ENCODE measurements around the gene MOSPD3. TPM values are rescaled to one million over a fixed set of nuclear protein-coding genes. Genes with fewer than 3 reads are reported as not detected.

The MOSPD3 gene
- polyA plus RNA-seq, 1 donor (not counting 4 experiments of a cell fraction or from before 2014, with no cell fraction given), result 5.5 TPM

DNA sequence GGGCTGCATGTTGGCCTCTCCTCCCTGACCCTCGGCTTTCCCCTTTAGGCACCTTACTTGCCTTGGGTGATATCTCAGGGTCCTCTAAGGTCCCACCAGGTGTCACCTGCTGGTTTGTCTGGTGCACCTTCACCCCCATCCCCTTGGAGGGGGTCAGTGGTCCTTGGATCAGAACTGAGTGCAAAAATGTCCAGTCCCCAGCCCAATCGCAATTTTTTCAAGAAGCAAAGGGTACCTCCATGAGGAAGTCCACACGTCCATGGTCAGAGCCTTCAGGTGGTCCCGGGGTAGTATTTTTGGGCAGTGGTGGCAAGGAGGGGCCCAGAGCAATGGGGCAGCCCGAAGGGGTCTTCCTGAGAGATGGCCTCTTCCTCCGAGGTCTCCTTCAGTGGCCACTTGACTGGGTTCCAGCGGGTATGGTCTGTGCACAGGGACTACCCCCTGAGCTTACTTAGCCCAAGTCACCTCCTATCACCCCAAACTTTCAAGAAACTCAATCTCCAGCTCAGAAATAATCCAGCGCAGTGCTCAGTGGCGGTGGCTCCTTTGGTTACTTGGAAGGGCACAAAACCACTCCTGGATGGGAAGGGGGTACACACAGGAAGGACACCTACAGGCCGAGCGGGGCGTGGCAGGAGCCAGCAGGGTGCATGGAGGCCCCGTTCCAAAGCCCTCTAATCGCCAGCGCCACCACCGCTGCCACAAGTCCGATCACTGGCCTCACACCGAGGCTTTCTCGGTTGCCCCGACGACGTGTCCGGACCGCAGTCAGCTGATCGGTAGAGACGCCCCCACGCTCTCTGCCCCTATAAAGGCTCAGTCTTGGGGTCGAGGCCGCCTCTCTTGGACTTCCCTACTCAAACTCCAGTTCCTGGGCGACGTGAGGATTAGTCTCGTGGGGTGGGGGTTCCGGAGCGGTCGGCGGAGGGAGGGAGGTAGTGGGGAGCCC is 43.2 kb upstream of the MOSPD3 start:
- H3K27ac ChIP-seq (ENCODE audit: control insufficient read depth, insufficient read depth, low read length), result no peak overlapping the region
- no peak for DNase-seq (ENCODE audit: low read depth, low spot score)
- H3K4me1 ChIP-seq (ENCODE audit: control insufficient read depth, extremely low read depth, insufficient read depth, low read length), result peaks cover 3% of the 10 kb centered on the region
- no peaks in the 10 kb centered on the region for H4K20me1 ChIP-seq (ENCODE audit: control insufficient read depth, extremely low read depth, insufficient read depth, low read length)
- H3K27me3 ChIP-seq (ENCODE audit: control insufficient read depth, extremely low read depth, insufficient read depth, low read length), result peaks cover 23% of the 10 kb centered on the region
- no peaks in the 10 kb centered on the region for H3K79me2 ChIP-seq (ENCODE audit: control insufficient read depth, insufficient read depth, low read length)
- peak overlapping the region; percentile 69 for H3K4me2 ChIP-seq (ENCODE audit: control insufficient read depth, extremely low read depth, insufficient read depth, low read depth, low read length)
- no peak overlapping the region for H3K4me3 ChIP-seq (ENCODE audit: control insufficient read depth in 2 of 3, extremely low read depth in 1 of 3, insufficient read depth in 2 of 3, low read depth in 1 of 3, low read length in 3 of 3)
- H3K9me3 ChIP-seq (ENCODE audit: control insufficient read depth, low read depth, low read length), result no peaks in the 10 kb centered on the region
- TF ChIP-seq CTCF (optimal IDR thresholded peaks at IDR 0.05 in 1 of 3, IDR thresholded peaks at IDR 0.05 in 1 of 3, conservative IDR thresholded peaks at IDR 0.05 in 1 of 3; ENCODE audit: extremely low read depth in 1 of 3, insufficient read depth in 2 of 3, low read length in 3 of 3) (peak; percentile 23 to 46 (median 43)), EZH2 (IDR thresholded peaks at IDR 0.05; ENCODE audit: low read length) (no peak)
- H3K9me1 ChIP-seq (ENCODE audit: control insufficient read depth, extremely low read depth, insufficient read depth, low read length), result no peaks in the 10 kb centered on the region
- H2AFZ ChIP-seq (ENCODE audit: control insufficient read depth, low read length), result no peak overlapping the region
- H3K9ac ChIP-seq (ENCODE audit: control insufficient read depth, extremely low read depth, insufficient read depth, low read length), result no peak overlapping the region
- H3K36me3 ChIP-seq (ENCODE audit: control insufficient read depth in 2 of 2, extremely low read depth in 1 of 2, insufficient read depth in 2 of 2, low read length in 2 of 2), result peaks cover 0 to 4% of the 10 kb centered on the region in 2 experiments
- dilution Hi-C loops (cut with MboI; ENCODE audit: extremely low pct_ligation_motif_present, low sequenced_read_pairs), result no loop called here
- FAIRE-seq, result no peak

DNA sequence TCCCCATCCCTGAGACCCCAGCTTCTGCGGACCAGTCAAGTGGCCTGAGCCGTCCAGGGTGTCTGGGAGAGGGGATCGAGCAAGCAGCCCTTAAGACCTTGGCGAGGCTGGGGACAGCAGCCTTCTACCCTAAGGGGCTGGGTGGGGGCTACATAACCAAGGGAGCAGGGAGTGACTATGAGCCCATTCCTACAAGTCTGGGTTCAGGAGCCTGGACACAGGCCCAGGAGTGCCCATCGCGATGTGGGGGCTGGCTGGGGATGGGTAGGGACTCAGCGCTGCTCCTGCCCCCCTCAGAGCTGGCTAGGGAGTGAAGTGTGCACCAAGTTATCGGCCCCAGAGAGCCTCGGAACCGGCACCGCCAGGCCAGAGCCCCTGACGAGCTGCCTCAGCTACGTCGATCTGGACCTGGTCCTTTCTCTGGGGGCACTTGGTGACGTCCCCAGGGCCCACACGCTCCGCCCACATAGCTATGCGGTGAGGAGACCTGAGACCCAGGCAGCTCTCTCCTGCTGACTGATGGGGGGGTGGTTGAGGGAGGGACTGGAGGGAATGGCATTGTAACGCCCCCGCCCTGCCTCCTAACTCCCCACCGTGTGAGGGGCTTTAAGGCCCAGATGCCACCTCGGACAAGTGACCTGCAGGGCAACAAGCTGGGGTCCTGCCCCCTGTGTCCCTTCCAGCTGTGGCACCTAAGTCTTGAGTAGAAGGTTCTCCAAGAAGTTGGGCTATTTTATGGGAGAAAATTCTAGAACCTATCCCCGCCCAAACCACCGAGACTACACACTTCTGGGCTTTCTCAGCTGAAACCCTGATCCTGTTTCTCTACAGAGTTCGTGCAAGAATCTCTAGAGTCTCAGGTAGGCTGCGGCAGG is 41.1 kb upstream of the MOSPD3 start:
- Histone ChIP-seq H3K9ac (ENCODE audit: control insufficient read depth, extremely low read depth, insufficient read depth, low read length) (no peak overlapping the region), H3K79me2 (ENCODE audit: control insufficient read depth, insufficient read depth, low read length) (no peaks in the 10 kb centered on the region), H3K27ac (ENCODE audit: control insufficient read depth, insufficient read depth, low read length) (no peak overlapping the region), H3K27me3 (ENCODE audit: control insufficient read depth, extremely low read depth, insufficient read depth, low read length) (peaks cover 23% of the 10 kb centered on the region), H3K4me3 (ENCODE audit: control insufficient read depth in 2 of 3, extremely low read depth in 1 of 3, insufficient read depth in 2 of 3, low read depth in 1 of 3, low read length in 3 of 3) (no peak overlapping the region), H3K36me3 (ENCODE audit: control insufficient read depth in 2 of 2, extremely low read depth in 1 of 2, insufficient read depth in 2 of 2, low read length in 2 of 2) (peaks cover 0 to 12% of the 10 kb centered on the region in 2 experiments), H3K4me2 (ENCODE audit: control insufficient read depth, extremely low read depth, insufficient read depth, low read depth, low read length) (no peak overlapping the region), H4K20me1 (ENCODE audit: control insufficient read depth, extremely low read depth, insufficient read depth, low read length) (no peaks in the 10 kb centered on the region), H2AFZ (ENCODE audit: control insufficient read depth, low read length) (no peak overlapping the region), H3K9me3 (ENCODE audit: control insufficient read depth, low read depth, low read length) (no peaks in the 10 kb centered on the region), H3K4me1 (ENCODE audit: control insufficient read depth, extremely low read depth, insufficient read depth, low read length) (peaks cover 3% of the 10 kb centered on the region), H3K9me1 (ENCODE audit: control insufficient read depth, extremely low read depth, insufficient read depth, low read length) (no peaks in the 10 kb centered on the region)
- TF ChIP-seq EZH2 (IDR thresholded peaks at IDR 0.05; ENCODE audit: low read length) (no peak), CTCF (optimal IDR thresholded peaks at IDR 0.05 in 1 of 3, IDR thresholded peaks at IDR 0.05 in 1 of 3, conservative IDR thresholded peaks at IDR 0.05 in 1 of 3; ENCODE audit: extremely low read depth in 1 of 3, insufficient read depth in 2 of 3, low read length in 3 of 3) (no peak)
- dilution Hi-C loops (cut with MboI; ENCODE audit: extremely low pct_ligation_motif_present, low sequenced_read_pairs), result no loop called here
- FAIRE-seq, result no peak
- DNase-seq (ENCODE audit: low read depth, low spot score), result no peak
